Stimulated activated CD4-positive, alpha-beta T cell treated with anti-CD3 and anti-CD28 coated beads, Interleukin-12 subunit alpha, Interleukin-12 subunit beta, amount 100 ng/mL, for 4 hours (primary cell): ENCODE measurements around the gene PDE4C.

Experiments used
- DNase-seq: peaks from one replicate; pipeline ENCODE4 v3.0.0-alpha.2; 2020

PDE4C gene

DNA sequence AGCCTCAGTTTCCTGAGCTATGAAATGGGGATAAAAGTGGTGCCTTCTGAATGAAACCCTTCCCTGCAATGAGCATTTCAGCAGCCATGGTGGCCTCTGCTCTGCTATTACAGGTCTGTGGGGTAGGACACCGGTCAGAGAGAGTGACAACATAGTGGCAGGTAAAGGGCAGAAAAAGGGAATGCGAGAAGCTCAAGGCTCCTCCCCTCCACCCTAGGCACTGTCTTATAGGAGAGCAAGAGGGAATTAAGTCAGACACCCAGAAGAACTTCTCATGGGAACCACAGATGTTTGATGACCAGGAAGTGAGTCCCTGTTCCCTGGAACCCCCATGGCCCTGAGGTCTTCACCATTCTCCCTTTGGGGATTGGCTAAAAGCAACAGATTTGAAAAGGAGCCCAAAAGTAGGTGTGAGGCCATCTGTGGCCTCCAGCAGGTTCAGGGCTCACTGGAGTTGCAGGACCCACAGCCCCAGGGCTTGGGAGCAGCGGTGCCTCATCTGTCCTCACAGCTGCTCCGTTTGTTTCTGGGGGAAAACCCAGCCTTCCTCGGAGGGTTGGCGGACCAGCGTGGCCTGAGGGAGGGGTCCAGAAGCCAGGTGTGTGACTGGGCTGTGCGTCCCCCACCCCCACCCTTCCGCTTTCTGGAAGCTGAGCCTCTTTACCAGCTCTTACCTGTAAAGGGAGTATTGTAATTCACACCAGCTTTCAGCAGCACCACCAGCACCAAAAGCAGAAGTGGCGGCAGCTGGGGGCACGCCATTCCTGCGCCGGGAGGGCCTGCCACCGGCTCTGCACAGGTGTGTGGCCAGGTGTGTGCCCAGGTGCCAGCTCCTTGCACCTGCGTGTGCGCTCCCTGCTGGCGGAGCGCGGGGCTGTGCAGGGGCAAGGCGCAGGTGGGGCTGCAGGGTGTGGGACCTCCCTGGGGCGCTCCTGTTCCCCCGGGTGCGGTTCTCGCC is 28.6 kb upstream of the PDE4C start:
- no peak for DNase-seq

DNA sequence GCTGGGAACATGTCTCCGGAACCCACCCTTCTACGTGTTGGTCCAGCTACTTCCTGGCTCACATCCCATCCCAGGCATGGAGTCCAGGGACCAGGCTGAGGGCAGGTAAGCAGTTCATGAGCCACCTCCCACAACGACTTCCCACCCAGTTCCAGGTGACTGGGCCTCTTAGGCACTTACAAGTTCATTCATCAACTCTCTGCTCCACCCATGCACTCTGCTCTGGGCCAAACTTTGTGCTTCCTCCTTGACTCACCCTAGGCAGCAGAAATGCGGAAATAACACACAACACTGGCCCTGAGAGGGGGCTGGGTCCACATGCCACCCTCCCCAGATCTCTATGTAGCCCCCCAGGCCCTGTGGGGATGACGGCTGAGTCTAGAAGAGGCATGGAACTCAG is 27.5 kb upstream of the PDE4C start:
- no peak for DNase-seq

DNA sequence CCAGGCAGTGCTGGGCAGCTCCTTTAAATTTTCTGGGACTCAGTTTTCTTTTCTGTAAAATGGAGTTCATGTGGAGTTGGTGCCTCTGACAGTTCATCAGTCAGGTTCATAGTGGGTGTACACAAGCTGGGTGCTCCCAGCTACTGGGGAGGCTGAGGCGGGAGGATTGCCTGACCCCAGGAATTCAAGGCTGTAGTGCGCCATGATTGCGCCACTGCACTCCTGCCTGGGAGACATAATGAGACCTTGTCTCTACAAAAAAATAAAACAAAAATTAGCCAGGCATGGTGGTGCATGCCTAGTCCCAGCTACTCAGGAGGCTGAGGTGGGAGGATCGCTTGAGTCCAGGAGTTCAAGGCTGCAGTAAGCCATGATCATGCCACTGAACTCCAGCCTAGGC is 26.9 kb upstream of the PDE4C start:
- DNase-seq, result no peak

DNA sequence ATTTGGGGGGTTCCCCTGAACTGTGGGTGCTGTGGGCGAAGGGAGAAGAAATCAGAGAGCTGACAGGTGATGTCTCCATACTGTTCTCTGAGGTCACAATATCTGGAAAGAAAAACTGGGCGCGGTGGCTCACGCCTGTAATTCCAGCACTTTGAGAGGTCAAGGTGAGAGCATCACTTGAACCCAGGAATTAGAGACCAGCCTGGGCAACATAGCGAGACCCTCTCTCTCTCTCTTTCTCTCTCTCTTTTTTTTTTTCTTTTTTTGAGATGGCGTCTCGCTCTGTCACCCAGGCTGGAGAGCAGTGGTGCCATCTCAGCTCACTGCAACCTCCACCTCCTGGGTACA is 26.1 kb upstream of the PDE4C start:
- no peak for DNase-seq

DNA sequence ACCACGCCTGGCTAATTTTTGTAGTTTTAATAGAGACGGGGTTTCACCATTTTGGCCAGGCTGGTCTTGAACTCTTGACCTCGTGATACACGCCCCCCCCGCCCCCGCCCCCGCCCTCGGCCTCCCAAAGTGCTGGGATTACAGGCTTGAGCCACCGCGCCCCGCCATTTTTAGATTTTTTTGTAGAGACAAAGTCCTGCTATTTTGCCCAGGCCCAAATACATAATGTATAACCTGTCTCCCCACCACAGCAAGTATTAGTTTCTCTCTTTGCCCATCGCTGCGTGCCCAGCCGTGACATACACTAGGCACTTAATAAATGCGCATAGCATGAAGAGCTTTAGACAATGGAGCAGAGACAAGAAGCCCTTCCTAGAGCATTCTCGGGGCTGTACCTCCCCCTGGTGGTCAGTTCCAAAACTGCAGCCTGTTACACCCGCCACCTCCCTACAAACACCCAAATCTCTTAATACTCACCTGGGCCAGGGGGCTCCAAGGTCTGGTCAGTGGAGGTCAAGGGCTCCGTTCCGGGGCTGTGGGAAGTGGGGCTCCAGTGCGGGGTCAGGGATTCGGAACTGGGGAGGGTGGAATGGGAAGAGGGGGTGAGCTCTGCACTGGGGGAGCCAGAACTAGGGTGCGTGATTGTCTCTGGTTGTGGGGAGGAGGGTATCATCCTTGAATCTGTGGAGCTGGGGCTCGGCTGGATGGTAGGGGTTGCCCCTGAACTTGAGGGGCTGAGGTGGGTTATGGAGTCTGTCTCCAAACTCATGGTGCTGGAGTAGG is 25.5 kb upstream of the PDE4C start:
- DNase-seq, result peak; percentile 77

DNA sequence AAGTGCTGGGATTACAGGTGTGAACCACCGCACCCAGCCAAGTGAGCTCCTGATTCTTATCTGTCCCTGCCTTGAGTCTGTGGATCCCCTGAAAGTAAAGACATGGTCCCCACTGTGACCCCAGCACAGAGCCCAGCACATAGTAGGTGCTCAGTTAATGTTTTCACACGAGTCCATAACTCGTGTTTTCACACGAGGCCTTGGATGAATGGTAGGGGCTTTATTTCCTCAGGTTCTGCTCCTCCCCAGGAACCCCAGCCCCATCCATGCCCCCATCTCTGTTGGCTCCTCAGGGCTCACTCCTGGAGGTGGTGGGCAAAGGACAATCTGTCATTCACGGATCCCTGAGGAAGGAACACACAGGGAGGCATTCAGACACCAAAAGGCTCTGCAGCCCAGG is 23.6 kb upstream of the PDE4C start:
- DNase-seq, result no peak

DNA sequence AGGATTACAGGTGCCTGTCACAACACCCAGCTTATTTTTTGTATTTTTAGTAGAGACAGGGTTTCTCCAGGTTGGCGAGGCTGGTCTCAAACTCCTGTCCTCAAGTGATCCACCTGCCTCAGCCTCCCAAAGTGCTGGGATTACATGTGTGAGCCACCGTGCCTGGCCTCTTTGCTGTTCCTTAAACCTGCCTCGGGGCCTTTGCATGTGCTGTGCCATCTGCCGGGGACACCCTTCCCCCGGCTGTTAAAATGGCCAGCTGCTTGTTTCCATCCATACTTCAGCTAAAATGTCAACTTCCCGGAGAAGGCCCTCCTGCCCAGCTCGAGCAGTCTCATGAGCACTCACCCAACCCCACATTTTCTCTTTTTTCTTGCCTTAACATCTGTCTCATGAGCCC is 19.1 kb upstream of the PDE4C start:
- DNase-seq, result no peak

DNA sequence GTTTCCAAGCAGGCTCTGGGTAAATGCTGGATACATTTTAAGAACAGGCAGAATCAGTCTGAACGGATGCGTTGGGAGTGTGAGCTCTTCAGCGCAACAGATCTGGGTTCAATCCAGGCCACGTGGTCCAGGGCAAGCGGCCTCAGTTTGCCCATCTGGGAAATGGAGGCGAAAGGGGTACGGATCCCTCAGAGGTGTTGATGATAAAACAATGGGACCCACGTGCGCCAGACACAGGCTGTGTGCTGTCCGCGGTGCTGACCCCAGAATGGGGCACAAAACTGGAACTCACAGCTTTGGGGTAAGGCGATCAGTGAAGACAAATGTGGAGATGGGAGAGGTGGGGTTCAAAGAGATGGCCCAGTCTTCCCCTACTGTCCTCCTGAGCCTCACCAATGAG is 13.1 kb upstream of the PDE4C start:
- DNase-seq, result no peak

DNA sequence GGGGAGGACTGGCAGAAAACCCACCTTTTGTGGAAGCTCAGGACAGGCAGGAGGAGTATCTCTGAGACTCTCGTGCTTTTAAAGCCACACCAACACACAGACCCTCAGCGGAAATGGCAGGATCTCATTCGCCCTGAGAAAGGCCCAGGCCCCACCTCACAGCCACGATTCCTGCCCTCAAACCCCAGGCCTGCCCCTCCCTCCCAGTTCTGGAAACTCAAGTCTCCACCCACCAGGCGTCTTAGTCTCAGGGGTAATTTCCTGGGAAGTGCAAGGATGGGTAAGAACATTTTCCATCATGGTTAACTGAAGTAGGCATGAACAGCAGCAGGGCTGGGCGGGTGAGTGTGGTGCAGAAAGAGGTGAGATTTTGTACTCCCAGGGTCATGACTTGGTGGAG is 8.0 kb upstream of the PDE4C start:
- no peak for DNase-seq

DNA sequence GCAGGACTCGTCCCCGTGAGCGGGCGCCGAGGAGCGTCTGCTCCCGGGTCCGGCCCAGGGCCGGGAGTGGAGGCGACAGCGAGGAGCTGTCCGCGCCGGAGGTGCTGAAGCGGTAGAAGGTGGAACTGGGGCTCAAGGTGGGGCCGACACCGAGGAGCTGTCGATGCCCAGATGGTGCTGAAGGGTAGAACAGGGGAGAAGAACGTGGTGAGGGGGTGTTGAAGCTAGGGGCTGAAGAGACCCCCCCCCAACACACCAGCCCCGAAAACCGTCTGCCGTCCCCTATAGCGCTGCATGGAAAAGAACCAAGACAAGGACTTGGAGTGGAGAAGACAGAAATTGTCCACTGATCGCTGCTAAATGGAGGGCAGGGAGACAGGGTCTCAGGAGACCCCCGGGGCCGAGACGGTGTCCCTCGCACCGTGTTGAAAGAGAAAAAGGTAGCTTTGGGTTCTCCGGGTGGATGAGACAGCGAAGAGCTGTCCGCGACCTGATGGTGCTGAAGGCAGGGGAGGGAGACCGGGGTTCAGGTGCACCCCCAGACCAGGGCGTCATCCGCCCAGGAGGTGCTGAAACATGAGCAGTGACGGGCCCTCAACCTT is 7.1 kb upstream of the PDE4C start:
- DNase-seq, result peak; percentile 44

DNA sequence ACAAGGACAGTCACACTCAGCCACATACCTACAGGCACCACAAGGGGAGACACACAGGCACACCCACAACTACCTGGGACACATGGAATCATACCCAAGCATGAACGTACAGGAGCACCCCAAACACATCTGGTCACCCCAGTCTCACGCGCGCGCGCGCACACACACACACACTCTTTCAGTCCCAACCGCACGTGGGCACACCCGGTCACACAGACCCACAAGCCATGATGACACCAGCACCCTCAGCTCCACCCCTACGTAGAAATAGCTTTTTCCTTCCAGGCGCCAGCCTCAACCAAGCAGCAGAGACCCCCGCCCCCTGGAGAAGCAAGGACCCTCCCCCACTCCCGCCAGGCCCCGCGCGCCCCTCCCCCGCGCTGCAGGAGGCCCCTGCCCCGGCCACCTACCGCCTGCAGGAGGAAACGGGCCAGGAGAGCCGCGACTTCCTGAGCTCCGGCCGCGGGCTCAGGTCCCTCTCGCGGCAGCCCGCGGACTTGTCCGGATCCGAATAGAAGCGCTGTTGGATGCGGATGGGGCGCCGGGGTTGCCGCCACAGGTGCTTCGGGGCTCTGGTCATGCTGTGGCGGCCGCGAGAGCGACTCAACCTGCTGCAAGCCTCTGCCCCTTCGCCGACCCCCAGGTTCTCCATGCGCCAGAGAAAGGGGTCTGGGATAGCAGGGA is 6.4 kb upstream of the PDE4C start:
- no peak for DNase-seq

DNA sequence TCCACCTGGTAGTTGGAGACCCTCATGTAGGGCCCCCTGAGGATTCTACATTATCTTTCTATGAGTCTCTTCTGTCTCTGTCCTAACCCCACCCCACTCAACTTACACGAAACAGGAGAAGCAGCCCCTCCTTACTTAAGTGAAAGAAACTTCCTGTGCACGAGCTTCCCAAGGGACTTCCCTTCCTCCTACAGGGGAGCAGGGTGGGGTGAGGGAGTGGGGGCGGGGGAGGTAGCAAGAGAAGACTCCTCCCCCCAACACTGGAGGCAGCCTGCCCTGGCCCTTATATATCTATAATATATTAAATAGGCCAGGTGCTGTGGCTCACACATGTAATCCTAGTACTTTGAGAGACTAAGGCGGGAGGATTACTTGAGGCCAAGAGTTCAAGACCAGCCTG is 5.5 kb upstream of the PDE4C start:
- DNase-seq, result no peak

DNA sequence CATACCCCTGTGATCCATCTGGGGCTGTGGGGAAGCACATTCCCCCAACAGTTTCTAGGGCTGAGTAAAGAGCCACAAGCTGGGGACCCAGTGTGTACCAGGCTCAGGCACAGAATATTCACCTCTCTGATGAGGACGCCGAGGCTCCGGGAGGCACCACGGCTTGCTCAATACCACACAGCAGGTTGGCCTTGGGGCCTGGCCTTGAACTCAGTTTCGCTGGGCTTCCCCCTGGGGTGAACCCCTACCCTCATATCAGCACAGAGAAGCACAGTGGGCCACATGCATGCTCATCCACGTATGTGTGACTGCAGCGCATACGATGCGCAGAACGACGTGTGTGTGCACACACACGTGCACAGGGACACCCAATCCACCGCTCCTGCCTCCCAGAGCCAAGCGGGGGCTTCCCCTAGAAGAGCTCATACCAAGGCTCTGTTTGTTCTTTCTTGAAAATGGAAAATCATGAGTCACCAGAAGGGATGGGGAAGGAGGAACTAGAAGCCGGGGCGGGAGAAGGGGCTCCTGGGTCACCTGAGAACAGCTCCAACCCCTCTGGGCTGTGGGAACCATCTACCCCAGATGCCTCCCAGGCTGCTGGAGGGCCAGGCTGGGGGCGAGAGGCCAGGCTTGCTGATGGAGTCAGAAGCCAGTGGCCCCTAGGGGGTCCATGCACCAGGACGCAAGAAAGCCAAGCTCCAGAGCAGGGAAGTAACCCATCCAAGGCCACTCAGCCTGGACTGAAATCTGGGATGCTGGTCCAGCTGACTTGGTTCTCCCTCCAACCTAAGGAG is 4.9 kb upstream of the PDE4C start:
- DNase-seq, result no peak

DNA sequence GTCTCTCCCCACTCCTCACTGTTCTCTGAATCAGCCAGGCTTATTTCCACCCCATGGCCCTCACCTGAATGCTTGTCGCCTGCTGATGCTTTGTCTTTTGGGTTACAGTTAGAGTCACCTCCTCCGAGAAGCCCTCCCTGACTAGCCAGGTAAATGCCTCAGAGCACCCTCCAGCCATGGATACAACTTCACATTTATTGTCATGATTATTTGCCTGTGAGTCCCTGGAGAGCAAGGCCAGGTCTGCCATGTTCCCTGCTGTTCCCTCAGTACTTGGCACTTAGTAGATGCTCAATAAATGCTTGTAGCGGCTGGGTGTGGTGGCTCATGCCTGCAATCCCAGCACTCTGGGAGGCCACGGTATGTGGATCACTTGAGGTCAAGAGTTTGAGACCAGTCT is 3.7 kb upstream of the PDE4C start:
- DNase-seq, result no peak

DNA sequence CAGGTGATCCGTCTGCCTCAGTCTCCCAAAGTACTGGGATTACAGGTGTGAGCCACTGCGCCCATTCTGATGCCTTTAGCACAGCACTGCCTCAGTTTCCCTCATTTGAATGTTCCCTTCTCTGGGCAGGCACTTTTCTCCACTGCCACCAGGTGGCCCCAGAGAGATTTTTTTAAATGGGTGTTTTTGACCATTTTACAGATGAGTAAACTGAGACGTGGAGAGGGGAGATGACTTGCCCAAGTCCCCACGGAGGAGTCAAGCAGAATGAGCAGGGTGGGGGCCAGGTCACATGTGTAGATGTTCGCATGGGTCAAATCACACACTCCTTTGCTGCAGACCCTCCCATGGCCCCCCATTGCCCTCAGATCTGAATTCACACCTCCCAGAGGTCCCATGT is 3.2 kb upstream of the PDE4C start:
- DNase-seq, result no peak

DNA sequence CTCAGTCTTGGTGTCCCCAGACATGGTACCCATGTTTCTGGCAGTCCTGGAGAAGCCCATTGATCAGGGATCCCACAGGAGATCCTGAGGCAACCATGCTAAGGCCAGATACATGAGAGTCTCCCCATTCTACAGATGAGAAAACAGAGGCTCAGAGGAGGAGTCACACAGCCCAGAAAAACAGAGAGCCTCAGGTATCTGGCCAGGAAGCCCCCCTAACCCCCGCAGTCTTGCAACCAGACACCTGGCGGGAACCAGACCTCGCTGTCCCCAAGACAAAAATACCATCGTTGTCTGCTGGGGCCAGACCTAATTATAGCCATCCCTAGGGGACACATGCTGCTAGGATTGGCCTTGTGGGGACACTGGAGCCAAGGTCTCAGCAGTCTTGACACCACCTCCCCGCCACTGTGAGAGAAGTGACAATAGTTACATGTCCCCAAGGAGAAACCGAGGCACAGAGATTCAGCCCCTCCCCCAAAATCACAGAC is 1.6 kb upstream of the PDE4C start:
- no peak for DNase-seq

DNA sequence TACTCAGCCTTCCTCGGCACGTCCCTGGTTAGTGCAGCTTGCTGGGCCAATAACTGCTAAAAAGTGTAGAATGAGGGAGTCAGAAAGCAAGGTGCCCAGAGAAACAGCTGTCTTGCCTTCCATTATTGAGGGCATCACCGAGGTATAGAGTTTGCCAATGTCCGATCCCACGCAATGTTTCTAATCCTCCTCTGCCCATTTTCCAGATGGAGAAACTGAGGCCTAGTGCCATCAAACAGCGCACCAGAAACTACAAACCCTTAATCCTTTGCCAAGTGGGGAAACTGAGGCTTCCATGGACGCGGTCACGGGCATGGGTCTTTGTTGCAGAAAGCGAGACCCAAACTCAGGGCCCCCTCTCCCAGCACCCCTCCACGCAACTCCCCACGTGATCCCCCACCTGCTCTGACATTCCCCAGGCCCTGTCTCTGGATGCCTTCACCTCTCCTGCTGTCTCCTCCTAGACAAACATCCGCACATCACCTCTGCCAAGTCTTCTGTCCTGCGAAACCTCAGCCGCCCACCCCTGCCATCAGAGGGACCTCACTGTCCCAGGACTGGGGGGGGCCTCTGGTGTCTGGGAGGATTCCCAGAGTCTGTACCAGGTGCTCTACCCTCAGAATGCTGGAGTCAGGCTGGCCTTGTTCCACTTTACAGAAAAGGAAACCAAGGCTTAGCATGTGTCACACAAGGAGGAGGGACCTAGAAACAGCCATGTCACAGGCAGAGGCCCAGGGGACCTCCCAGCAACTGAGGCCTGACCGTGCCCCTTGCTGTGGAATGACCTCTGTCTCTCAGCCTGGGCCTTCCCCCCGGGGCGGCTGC is 930 bp upstream of the PDE4C start:
- no peak for DNase-seq

DNA sequence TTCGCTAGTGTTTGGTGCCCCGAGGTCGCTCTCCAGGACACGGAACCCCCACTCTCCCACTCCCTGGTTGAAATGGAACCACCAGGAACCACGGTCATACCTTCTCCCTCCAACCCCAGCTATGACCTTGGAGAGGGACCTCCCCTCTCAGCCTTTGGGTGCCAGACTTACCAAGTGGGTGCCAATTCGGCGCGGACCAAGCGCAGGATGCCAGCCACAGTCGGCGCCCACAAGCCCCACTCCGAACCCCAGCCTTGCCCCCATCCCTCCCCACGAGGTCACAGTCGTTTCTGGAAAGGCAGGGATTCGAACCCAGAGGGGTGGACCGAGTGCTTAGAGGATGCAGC is 910 bp downstream of the PDE4C start:
- DNase-seq, result no peak

DNA sequence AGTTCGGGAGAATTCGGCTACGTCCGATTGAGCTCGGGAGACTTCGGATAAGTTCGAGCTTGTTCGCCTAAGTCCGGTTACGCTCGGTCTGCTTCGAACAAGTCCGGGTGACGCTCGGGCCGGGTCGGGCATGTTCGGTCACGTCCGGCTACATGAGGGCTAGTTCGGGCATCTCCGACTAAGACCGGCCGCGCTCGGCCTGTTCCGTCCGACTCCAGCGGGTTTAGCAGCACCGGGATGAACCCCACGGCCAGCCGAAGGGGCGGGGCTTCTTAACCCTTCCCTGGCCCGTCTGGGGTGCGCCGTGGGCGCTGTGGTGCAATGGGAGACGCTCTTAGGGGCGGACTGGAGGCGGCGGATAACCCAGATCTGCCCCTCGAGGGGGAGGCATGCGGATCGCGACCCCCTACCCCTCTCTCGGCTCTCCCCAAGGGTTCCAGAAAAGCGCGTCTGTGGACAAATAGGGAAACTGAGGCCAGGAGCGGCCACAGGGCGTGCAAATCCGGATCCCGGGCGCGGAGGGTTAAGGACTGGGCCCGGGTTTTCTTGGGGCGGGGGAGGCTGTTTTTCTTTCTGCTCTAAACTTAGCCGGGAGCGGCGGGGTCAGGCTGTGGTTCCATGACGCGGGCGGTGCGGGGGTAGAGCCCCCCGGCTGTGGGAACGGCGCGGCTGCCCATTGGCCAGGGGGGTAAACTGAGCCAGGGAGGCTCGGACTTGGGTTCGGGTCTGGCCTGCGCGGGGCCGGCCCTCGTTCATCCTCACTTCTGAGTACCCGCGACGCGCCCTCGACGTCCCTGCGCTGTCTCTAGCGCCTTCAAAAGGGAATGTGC is 1.5 kb downstream of the PDE4C start:
- DNase-seq, result peak; percentile 87

DNA sequence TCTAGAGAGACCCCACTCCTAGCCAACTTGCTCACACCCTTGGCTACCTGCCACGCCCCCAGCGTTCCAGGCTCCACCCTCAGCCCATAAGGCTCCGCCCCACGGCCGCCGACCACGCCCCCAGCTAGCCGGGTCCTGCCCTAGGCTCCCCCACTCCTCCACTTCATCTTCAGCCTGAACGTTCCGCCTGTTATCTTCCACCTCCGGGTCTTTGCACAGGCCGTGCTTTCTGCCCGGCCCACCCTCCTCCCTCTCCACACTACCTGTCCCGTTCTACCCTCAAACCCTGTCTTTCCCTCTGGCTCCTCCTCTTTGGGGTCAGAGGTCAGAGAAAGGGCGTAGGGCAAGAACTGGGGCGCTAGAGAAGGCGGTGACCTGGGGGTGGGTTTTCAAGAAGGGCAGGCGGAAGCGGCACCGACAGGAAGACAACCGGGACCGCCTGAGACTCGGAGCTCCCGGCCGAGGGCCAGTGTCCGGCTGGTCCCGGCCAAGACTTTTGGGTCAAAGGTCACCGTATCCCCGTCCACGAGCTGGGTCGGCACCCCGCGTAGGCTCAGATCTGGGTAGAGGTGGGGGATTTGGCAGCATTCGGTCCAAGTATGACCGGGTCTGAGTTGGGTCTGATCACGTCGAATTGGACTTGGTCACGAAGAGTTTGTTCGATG is 2.2 kb downstream of the PDE4C start:
- DNase-seq, result no peak
